NCI-H2227 (cell line): Measurements from ENCODE around the gene TM4SF18.
A peak's percentile ranks its signal among the peaks of the same experiment; 100 is the strongest.
"Not testable (repeated sequence)": the region's sequence is repeated elsewhere in the genome, so short reads cannot be mapped to it uniquely, and the experiment has no call there.

Experiments used
- DNase-seq: peaks from one replicate; lab custom pipeline; 2025; ENCODE audit not compliant: unreplicated experiment; lab: John Stamatoyannopoulos, UW

Gene TM4SF18

GRCh38 chr3:149368674-149369497, 35.5 kb upstream of the TM4SF18 start:
- no peak for DNase-seq

DNA sequence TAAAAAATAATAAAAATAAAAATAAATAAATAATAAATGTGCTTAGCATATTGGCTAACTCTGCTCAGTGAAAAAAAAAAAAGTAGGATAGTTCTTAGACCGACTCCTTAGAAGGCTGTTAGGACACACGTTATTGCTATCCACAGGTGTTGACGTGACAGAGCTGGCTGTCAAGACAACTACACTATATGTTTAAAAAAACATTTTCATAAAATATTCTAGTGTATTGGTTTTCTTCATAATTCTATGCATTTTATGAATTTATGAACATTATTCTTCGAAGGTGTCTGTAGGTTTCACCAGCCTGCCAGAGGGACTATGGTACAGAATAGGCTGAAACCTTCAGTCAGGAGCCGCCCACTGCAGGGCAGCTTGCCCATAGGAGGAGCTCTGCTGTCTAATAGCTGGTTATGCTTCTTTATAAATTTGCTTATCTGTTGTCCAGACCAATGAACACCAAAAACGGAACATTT, 34.8 kb upstream of the TM4SF18 start:
- no peak for DNase-seq

DNA sequence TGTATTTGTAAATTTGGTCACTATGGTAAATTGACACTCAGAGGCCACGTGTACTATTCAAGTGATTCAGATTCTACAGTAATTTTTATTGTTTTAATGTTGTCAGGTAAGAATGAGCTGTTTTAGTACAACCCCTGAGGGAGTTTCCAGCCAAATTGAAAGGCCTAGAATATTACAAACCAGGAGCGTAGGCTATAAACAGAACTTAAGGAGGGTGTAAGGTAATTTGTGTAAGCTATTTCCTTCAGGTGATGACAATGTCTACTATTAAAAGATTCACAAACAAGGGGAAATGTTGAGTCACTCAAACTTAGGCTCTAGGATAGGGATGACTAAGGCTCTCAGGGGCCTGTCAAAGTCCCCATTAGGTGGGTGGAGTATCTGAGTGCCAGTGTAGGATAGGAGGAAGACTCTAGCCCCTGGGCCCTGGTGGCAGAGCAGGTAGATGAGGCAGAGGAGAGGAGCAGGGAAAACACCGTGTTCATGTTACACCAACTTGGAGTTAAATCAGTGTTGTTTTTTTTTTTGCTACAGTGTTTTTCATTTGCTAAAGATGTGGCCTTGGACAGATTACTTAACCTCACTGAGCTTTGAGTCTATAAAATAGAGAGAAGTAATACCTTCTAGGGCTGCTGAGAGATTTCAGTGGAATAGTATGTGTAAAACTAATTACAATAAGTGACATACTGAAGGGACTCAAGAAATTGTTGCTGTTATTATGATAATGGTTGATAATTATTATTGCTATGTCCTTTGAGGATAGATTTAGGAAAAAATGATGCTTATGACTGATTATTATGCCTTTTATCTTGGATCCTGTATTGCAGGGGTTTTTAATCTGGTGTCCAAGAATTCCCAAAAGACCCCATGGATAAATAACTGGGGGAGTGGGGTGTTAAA, 33.8 kb upstream of the TM4SF18 start:
- DNase-seq = no peak

GRCh38 chr3:149366031-149366430, 32.6 kb upstream of the TM4SF18 start:
- no peak for DNase-seq

- no peak for DNase-seq
These were observed 31.2 kb upstream of the TM4SF18 start for GRCh38 chr3:149364624-149365023.

DNA sequence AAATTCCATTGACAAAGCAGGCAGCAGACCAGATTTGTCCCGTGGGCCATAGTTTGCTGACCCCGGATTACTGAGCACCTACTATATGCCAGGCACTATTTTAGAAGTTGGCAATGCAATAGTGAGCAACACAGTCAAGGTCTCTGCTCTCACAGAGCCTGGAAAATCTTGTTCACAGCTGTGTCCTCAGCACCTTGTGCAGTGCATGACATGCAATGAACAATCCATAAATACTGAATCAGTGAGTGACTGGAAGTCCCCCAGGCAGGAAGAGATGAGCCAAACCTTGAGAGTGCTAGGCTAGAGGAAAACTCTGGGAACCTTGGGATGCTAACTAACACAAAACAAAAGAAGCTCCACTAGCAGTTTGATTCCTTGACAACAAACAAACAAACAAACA, 29.6 kb upstream of the TM4SF18 start:
- DNase-seq = no peak

DNA sequence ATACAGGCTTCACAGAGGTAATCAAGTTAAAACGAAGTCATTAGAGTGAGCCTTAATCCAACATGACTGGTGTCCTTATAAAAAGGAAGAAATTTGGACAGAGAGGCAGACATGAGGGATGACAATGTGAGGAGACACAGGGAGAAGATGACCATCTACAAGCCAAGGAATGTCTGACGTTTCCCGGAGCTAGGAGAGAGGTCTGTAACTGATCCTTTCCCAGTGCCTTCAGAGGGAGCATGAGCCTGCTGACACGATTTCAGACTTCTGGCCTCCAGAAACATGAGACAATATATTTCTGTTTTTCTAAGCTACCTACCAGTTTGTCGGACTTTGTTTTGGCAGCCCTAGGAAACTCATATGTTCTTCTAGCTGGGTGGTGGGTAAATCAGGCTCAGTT, 28.9 kb upstream of the TM4SF18 start:
- DNase-seq = no peak

DNA sequence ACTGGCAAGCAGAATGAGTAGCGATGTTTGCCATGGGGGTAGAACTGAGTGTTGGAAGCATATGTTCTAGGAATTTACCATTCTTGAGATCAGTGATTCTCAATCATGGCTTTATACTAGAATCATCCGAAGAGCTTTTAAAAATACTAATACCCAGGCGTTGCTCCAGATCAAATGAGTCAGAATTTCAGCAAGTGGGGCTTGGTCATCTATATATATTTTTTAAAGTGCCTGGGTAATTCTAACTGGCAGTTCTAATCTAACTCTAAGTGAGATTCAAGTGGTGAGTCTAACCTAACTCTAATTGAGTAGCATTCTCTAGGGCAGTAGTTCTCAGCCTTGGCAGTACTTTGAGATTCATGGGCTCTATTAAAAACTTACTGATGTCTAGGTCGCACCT, 23.2 kb upstream of the TM4SF18 start:
- DNase-seq = no peak

- no peak for DNase-seq
These were observed 22.7 kb upstream of the TM4SF18 start for GRCh38 chr3:149356044-149356592.

GRCh38 chr3:149353581-149354184, 20.2 kb upstream of the TM4SF18 start:
- no peak for DNase-seq

DNA sequence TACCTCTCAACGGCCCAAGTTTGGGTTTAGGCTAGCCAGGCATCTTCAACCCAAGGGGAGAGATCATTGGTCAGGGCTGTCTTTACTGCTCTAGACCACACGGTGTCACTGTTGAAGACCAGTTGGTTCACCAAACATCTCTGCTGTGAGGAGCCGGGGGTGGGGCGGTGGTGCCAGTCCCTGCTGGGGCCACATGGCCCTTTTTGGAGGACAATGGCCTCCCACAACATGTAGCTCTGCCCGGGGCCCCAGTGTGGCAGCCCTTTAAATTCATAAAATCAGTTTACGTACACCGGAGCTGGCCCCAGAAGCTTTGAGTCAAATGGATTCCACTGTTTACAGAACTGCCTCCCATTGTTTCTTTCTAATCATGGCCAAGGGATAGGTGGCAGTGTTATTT, 19.1 kb upstream of the TM4SF18 start:
- peak; percentile 13 for DNase-seq

DNA sequence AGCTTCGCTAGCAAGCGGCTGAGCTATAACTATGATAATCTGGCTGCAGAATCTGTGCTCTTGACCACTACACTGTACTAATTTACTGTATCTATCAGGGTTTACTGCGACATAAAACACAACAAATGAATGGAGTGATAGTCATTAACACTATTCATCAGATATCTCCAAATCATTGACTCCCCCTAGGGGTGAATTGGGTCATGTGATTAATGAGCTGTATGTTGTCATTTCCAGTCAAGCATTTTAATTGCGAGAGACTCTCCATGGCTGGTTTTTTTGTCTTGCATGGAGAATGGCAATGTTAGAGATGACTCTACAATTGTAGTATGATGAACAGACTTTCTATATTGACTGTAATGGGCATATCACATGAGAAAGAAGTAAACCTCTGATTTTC, 10.5 kb upstream of the TM4SF18 start:
- DNase-seq = no peak

GRCh38 chr3:149342413-149343380, 9.3 kb upstream of the TM4SF18 start:
- DNase-seq = no peak

DNA sequence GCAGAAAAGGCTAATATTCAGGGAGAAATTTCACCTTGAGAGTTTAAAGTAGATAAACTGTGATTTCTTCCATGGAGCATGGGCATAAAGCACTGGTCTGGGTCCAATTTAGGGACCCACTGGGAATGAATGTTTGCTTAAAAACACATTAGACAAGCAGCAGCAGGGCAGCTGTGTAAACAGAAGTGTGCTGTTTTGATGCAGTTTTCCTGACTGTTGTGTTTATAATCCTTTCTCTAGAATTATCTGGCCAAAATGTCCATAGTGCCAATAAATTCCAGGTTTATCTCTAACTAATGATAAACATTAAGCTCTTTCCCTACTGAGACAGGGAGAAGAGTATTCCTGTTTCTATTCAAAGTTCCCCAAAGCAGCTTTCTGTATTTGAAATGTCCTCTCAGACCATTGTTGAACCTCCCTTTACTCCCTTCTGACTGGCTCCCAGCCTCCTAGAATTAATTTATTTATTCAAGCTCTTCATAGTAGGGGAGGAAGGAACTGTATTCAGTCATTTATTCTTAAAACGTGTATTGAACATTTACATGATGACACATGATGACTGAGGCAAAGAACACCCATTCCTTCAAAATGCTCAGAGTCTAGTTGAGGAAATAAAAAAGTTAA, 7.0 kb upstream of the TM4SF18 start:
- DNase-seq = no peak

- DNase-seq = no peak
These were observed 6.5 kb upstream of the TM4SF18 start for GRCh38 chr3:149339931-149340309.

GRCh38 chr3:149337486-149337885, 4.0 kb upstream of the TM4SF18 start:
- not testable (repeated sequence) for DNase-seq

- DNase-seq = no peak
These were observed 3.5 kb upstream of the TM4SF18 start for GRCh38 chr3:149336925-149337324.

GRCh38 chr3:149332771-149333170, 665 bp downstream of the TM4SF18 start:
- DNase-seq = no peak

GRCh38 chr3:149332227-149332765, 1.1 kb downstream of the TM4SF18 start:
- DNase-seq = no peak
